ENCODE data around the gene CDKN1B. TPM values are rescaled to one million over a fixed set of nuclear protein-coding genes. Genes with fewer than 3 reads are reported as not detected.
"Not testable (repeated sequence)": the region's sequence is repeated elsewhere in the genome, so short reads cannot be mapped to it uniquely, and the experiment has no call there.

Gene CDKN1B
- total RNA-seq, 2 donors from 2014 or later, result 24.6 to 38.1 TPM

DNA sequence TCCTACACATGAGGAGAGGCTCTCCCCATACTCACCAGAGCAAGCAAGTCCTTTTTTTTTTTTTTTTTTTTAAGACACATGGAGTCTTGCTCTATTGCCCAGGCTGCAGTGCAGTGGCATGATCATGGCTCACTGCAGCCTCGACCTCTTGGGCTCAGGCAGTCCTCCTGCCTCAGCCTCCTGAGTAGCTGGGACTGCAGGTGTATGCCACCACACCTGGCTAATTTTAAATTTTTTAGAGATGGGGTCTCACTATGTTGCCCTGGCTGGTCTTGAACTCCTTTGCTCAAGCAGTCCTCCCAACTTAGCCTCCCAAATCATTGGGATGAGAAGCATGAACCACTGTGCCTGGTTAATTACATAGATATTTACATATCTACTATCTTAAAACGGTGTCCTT is 21.0 kb downstream of the CDKN1B start:
- ATAC-seq; H3K4me3 Mint-ChIP-seq; H3K36me3 Mint-ChIP-seq; DNase-seq (ENCODE audit: low spot score); H3K9me3 Mint-ChIP-seq; H3K27me3 Mint-ChIP-seq: not testable (repeated sequence)
- peak overlapping the region; percentile 83 to 90 for H3K27ac Mint-ChIP-seq
- H3K4me1 Mint-ChIP-seq (ENCODE audit: low read depth in 2 of 2), result peaks cover 27 to 37% of the 10 kb centered on the region in 2 donors

GRCh38 chr12:12741660-12742059 is 24.5 kb downstream of the CDKN1B start:
- DNase-seq (ENCODE audit: low spot score), result no peak
- no peaks in the 10 kb centered on the region for H3K9me3 Mint-ChIP-seq
- H3K27me3 Mint-ChIP-seq, result no peaks in the 10 kb centered on the region
- H3K4me1 Mint-ChIP-seq (ENCODE audit: low read depth in 2 of 2), result peaks cover 10 to 19% of the 10 kb centered on the region in 2 donors
- H3K36me3 Mint-ChIP-seq, result no peaks in the 10 kb centered on the region
- H3K27ac Mint-ChIP-seq, result peak overlapping the region in 1 of 2 donors; percentile 77
- no peak overlapping the region for H3K4me3 Mint-ChIP-seq
- no peak for ATAC-seq

DNA sequence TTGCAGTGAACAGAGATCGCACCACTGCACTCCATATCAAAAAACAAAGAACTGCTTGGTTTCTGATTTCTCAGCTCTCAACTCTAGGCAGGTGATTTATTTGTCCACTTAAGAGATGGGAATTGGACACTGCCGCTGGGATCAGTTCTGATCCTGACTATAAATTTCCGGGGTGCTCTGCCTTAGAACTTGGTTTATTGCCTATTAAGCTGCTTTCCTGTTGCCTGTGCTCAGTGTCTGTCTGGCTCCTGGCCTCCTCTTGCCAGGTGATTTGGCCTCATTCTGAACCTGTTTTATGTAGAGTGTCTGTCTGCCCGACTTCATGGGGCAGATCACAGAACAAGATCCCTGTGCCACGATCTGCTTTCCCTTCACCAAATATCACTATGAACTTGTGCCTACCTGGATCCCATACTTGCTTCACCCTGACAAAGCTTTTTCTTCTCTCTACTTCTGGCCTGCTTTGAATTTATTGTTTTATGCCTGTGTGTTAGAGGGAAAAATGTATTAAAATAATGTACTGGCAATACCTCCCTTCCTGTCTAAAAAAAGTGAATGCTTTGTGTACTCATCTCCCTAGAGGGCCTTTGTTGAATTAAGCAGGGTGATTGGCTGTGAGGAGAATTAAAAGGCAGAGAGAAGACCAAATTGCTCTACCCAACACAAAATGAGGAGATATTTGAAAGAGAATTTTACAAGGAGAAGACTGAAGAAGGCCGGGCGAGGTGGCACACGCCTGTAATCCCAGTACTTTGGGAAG is 27.6 kb downstream of the CDKN1B start:
- DNase-seq (ENCODE audit: low spot score) (no peak), ATAC-seq (no peak)
- H3K4me1 Mint-ChIP-seq (ENCODE audit: low read depth in 2 of 2), result peaks cover 0 to 7% of the 10 kb centered on the region in 2 donors
- H3K4me3 Mint-ChIP-seq, result no peak overlapping the region
- H3K36me3 Mint-ChIP-seq, result no peaks in the 10 kb centered on the region
- no peaks in the 10 kb centered on the region for H3K9me3 Mint-ChIP-seq
- no peak overlapping the region for H3K27ac Mint-ChIP-seq
- H3K27me3 Mint-ChIP-seq, result no peaks in the 10 kb centered on the region

DNA sequence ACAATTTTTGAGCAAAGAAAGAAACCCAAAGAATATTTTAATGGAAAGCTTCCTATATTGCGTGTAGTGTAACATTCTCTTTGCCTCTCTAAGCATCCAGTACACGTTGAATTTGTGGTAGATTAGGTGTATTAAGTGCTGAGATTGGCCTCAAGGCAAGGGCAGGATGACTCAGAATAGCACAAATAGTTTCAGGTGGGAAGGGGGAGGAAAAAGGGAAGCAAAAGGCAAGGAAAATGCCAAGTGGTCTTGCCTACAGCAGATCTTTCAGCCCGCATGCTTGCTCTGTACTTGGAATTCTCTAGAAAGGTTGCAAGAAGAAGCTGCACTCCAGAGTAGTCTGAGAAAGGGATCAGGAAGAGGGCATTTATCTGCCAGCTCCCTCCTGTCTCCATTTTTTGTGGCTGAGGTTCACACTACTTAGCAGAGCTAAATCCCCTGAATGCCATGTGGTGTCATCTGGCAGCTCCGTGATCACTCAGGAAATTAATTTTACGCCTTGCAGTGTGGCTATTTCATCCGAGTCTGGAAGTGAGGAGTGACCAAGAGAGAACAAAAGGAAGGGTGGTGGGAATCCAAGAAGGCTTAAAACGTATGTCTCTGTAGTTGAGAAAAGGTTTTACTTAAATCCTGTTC is 28.5 kb downstream of the CDKN1B start:
- H3K4me1 Mint-ChIP-seq (ENCODE audit: low read depth in 2 of 2), result peaks cover 0 to 7% of the 10 kb centered on the region in 2 donors
- H3K36me3 Mint-ChIP-seq, result no peaks in the 10 kb centered on the region
- no peaks in the 10 kb centered on the region for H3K27me3 Mint-ChIP-seq
- DNase-seq (ENCODE audit: low spot score) (no peak), ATAC-seq (no peak)
- H3K9me3 Mint-ChIP-seq, result no peaks in the 10 kb centered on the region
- no peak overlapping the region for H3K4me3 Mint-ChIP-seq
- H3K27ac Mint-ChIP-seq, result no peak overlapping the region

- Mint-ChIP-seq H3K4me3 (no peak overlapping the region), H3K9me3 (no peaks in the 10 kb centered on the region), H3K4me1 (ENCODE audit: low read depth in 2 of 2) (no peaks in the 10 kb centered on the region), H3K27ac (no peak overlapping the region), H3K36me3 (no peaks in the 10 kb centered on the region), H3K27me3 (no peaks in the 10 kb centered on the region)
- no peak for DNase-seq (ENCODE audit: low spot score)
- no peak for ATAC-seq
These were observed 30.1 kb downstream of the CDKN1B start for GRCh38 chr12:12747278-12747677.

- no peaks in the 10 kb centered on the region for H3K27me3 Mint-ChIP-seq
- H3K4me3 Mint-ChIP-seq, result no peak overlapping the region
- ATAC-seq (no peak), DNase-seq (ENCODE audit: low spot score) (no peak)
- no peaks in the 10 kb centered on the region for H3K4me1 Mint-ChIP-seq (ENCODE audit: low read depth in 2 of 2)
- no peaks in the 10 kb centered on the region for H3K9me3 Mint-ChIP-seq
- no peaks in the 10 kb centered on the region for H3K36me3 Mint-ChIP-seq
- H3K27ac Mint-ChIP-seq, result no peak overlapping the region
These were observed 30.9 kb downstream of the CDKN1B start for GRCh38 chr12:12748044-12748443.

DNA sequence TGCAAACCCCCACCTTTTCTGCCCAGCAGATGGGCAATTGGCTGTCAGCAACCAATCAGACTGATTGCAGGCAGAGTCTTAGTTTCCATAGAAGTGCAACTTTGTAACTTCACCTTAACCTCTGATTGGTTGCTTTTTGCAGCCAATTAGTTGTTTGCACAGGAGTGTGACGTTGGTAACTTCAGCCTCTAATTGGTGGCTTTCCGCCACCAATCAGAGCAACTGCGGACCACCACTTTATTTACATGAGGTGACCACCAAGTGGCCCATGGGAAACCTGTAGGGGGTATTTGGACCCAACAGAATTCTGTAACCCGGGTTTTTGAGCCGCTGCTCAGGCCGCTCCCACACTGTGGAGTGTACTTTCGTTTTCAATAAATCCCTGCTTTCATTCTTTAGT is 32.3 kb downstream of the CDKN1B start:
- ATAC-seq, result no peak
- Mint-ChIP-seq H3K27ac (no peak overlapping the region), H3K4me1 (ENCODE audit: low read depth in 2 of 2) (no peaks in the 10 kb centered on the region), H3K36me3 (no peaks in the 10 kb centered on the region), H3K9me3 (no peaks in the 10 kb centered on the region), H3K4me3 (no peak overlapping the region), H3K27me3 (no peaks in the 10 kb centered on the region)
- DNase-seq (ENCODE audit: low spot score), result no peak

DNA sequence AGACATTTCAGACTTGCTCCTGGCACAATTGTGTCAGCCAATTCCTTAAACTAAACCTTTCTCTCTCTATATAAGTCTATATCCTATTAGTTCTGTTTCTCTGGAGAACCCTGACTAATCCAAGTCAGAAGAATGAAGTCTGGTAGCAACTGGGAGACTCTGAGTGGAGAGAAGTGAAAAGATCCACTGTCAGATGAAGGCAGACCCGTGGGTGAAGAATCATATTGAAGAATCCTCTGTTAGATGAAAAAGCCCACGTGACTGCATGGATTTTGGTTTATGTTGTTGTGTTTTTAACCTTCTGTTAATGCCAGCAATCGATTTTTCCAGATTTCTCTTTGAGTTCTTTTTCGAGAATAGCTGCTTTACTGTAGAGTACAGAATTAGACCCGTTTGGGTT is 38.8 kb downstream of the CDKN1B start:
- H3K36me3 Mint-ChIP-seq, result no peaks in the 10 kb centered on the region
- no peaks in the 10 kb centered on the region for H3K9me3 Mint-ChIP-seq
- no peak for DNase-seq (ENCODE audit: low spot score)
- no peaks in the 10 kb centered on the region for H3K27me3 Mint-ChIP-seq
- no peak overlapping the region for H3K27ac Mint-ChIP-seq
- no peak for ATAC-seq
- peaks cover 0 to 4% of the 10 kb centered on the region in 2 donors for H3K4me1 Mint-ChIP-seq (ENCODE audit: low read depth in 2 of 2)
- no peak overlapping the region for H3K4me3 Mint-ChIP-seq

GRCh38 chr12:12757121-12757520 is 40.0 kb downstream of the CDKN1B start:
- H3K27me3 Mint-ChIP-seq, result no peaks in the 10 kb centered on the region
- ATAC-seq (no peak), DNase-seq (ENCODE audit: low spot score) (no peak)
- no peak overlapping the region for H3K27ac Mint-ChIP-seq
- no peaks in the 10 kb centered on the region for H3K36me3 Mint-ChIP-seq
- H3K4me3 Mint-ChIP-seq, result no peak overlapping the region
- H3K9me3 Mint-ChIP-seq, result no peaks in the 10 kb centered on the region
- H3K4me1 Mint-ChIP-seq (ENCODE audit: low read depth in 2 of 2), result peaks cover 0 to 4% of the 10 kb centered on the region in 2 donors

DNA sequence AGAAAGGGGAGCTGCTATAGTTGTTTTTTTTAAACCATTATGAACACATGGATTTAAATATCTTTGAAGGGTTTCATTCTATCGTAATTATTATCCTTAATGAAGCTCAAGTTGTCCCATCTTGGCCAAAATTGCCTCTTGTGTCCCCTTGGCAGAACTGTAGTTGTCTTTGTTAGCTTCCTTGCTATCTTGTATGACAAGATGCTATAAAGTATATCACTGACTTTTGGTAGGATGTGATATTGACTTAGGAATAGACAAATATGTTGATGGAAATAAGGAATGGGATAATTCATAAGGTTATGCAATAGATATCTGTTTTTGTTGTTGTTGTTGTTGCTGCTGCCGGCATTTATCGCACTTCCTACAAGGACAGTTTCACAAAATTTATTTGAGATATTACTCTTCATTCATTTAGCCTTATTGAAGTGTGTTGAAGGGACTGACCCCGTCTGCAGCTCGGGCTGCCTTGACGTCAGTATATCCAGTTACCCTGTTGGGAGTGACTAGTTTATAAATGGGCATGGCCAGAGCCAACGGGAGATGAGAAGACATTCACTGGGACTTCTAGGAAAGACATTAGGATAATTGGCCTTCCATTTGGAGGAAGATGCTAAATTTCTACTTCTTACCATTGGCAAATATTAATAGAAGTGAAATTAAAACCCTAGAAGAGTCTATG is 42.2 kb downstream of the CDKN1B start:
- DNase-seq (ENCODE audit: low spot score) (no peak), ATAC-seq (no peak)
- Mint-ChIP-seq H3K27ac (no peak overlapping the region), H3K36me3 (no peaks in the 10 kb centered on the region), H3K4me1 (ENCODE audit: low read depth in 2 of 2) (peaks cover 0 to 4% of the 10 kb centered on the region in 2 donors), H3K4me3 (no peak overlapping the region), H3K27me3 (no peaks in the 10 kb centered on the region), H3K9me3 (no peaks in the 10 kb centered on the region)

DNA sequence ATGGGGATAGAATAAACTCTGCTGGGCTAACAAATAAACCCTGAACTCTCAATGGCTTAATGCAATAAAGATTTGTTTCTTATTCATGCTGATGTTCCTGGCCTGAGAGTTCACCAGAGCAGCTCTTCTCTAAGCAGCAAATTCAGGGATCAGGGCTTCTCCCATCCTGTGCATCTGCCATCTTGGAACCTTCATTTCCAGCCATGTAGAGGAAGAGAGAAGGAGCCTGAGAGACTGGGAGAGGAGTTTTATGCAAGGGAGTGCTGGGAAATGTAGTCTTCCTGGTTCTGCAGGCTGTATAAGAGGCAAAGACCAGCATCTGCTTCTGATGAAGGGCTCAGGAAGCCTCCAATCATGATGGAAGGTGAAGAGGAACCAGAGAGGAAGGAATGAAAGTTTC is 47.7 kb downstream of the CDKN1B start:
- H3K9me3 Mint-ChIP-seq, result peaks cover 1% of the 10 kb centered on the region

DNA sequence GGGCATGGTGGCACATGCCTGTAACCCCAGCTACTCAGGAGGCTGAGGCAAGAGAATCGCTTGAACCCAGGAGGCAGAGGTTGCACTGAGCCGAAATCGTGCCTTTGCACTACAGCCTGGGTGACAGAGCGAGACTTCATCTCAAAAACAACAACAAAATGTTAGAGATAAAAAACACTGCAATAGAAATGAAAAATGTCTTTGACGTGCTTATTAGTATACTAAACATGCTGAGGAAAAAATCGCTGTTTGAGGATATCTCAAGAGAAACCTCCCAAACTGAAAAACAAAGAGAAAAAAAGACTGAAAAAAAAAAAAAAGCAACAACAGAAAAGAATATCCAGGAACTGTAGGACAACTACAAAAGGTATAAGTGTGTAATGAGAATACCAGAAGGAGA is 53.1 kb downstream of the CDKN1B start:
- H3K4me3 Mint-ChIP-seq, result no peak overlapping the region
- no peaks in the 10 kb centered on the region for H3K27me3 Mint-ChIP-seq
- H3K4me1 Mint-ChIP-seq (ENCODE audit: low read depth in 2 of 2), result no peaks in the 10 kb centered on the region
- peaks cover 9% of the 10 kb centered on the region for H3K36me3 Mint-ChIP-seq
- DNase-seq (ENCODE audit: low spot score) (no peak), ATAC-seq (no peak)
- H3K27ac Mint-ChIP-seq, result no peak overlapping the region
- peaks cover 3% of the 10 kb centered on the region for H3K9me3 Mint-ChIP-seq

More for the DNA sequence above, 47.7 kb downstream of the CDKN1B start:
- H3K27me3 Mint-ChIP-seq, result no peaks in the 10 kb centered on the region
- ATAC-seq, result no peak
- H3K36me3 Mint-ChIP-seq, result peaks cover 4% of the 10 kb centered on the region
- no peak overlapping the region for H3K4me3 Mint-ChIP-seq
- H3K27ac Mint-ChIP-seq, result no peak overlapping the region
- no peak for DNase-seq (ENCODE audit: low spot score)
- no peaks in the 10 kb centered on the region for H3K4me1 Mint-ChIP-seq (ENCODE audit: low read depth in 2 of 2)

Data from natural killer cell treated with Interleukin-12 subunit alpha and Interleukin-12 subunit beta and Interleukin-15 and Interleukin-18, amount 100 ng/mL, for 72 hours (primary cell).